ENCODE results near the gene ILRUN. TPM values are rescaled to one million over a fixed set of nuclear protein-coding genes. Genes with fewer than 3 reads are reported as not detected.
A peak's percentile ranks its signal among the peaks of the same experiment; 100 is the strongest.
"Not testable (repeated sequence)": the region's sequence is repeated elsewhere in the genome, so short reads cannot be mapped to it uniquely, and the experiment has no call there.

ILRUN gene
- total RNA-seq, 1 experiment from 2014 or later, result 68.9 TPM

- TF ChIP-seq, protein P1, sequence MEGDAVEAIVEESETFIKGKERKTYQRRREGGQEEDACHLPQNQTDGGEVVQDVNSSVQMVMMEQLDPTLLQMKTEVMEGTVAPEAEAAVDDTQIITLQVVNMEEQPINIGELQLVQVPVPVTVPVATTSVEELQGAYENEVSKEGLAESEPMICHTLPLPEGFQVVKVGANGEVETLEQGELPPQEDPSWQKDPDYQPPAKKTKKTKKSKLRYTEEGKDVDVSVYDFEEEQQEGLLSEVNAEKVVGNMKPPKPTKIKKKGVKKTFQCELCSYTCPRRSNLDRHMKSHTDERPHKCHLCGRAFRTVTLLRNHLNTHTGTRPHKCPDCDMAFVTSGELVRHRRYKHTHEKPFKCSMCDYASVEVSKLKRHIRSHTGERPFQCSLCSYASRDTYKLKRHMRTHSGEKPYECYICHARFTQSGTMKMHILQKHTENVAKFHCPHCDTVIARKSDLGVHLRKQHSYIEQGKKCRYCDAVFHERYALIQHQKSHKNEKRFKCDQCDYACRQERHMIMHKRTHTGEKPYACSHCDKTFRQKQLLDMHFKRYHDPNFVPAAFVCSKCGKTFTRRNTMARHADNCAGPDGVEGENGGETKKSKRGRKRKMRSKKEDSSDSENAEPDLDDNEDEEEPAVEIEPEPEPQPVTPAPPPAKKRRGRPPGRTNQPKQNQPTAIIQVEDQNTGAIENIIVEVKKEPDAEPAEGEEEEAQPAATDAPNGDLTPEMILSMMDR (conservative IDR thresholded peaks at IDR 0.05), result no peak
- no peak for TF ChIP-seq EZH2 (IDR thresholded peaks at IDR 0.05; ENCODE audit: low read depth)
- H2AFZ ChIP-seq, result no peak overlapping the region
- no peak for DNase-seq
- no peak overlapping the region for H3K4me2 ChIP-seq
- no TSS peak for BruUV-seq (replicated peaks)
- no peaks in the 10 kb centered on the region for H3K9me3 ChIP-seq (ENCODE audit: insufficient read depth, low read depth)
- H3K27ac ChIP-seq, result no peak overlapping the region
- peaks cover 76% of the 10 kb centered on the region for H3K79me2 ChIP-seq (ENCODE audit: low read depth)
- H3K4me3 ChIP-seq, result no peak overlapping the region
- H3K36me3 ChIP-seq (ENCODE audit: low read depth), result no peaks in the 10 kb centered on the region
- intact Hi-C loops (cut with micrococcal nuclease; ENCODE audit: unreplicated experiment), result no loop called here
- ChIA-PET CTCF (no interaction called here), POLR2A (ENCODE audit: unreplicated experiment) (interaction anchor here (0.6 kb wide), 2 partner anchors 10 to 417 kb away, joined by 5 to 7 read pairs; partner anchors contain the start of gene HMGA1)
- no peaks in the 10 kb centered on the region for H3K9me2 ChIP-seq (ENCODE audit: insufficient read depth)
- H4K20me1 ChIP-seq (ENCODE audit: insufficient read depth), result no peaks in the 10 kb centered on the region
- no peaks in the 10 kb centered on the region for H3K27me3 ChIP-seq (ENCODE audit: insufficient read depth, low read depth)
- H3F3A ChIP-seq (ENCODE audit: insufficient read depth, low read depth), result peaks cover 39% of the 10 kb centered on the region
- peaks cover 52% of the 10 kb centered on the region for H3K4me1 ChIP-seq (replicated peaks; ENCODE audit: insufficient read depth)
Observed at GRCh38 chr6:34654061-34654710, 42.4 kb downstream of the ILRUN start.

- peaks cover 76% of the 10 kb centered on the region for H3K79me2 ChIP-seq (ENCODE audit: low read depth)
- H3K36me3 ChIP-seq (ENCODE audit: low read depth), result no peaks in the 10 kb centered on the region
- peaks cover 26% of the 10 kb centered on the region for H3F3A ChIP-seq (ENCODE audit: insufficient read depth, low read depth)
- H3K27ac ChIP-seq, result peak overlapping the region; percentile 49
- no peaks in the 10 kb centered on the region for H3K9me3 ChIP-seq (ENCODE audit: insufficient read depth, low read depth)
- no TSS peak for BruUV-seq (replicated peaks)
- no peak for TF ChIP-seq EZH2 (IDR thresholded peaks at IDR 0.05; ENCODE audit: low read depth)
- TF ChIP-seq, protein P1 (conservative IDR thresholded peaks at IDR 0.05), result no peak
- H3K27me3 ChIP-seq (ENCODE audit: insufficient read depth, low read depth), result no peaks in the 10 kb centered on the region
- H3K9me2 ChIP-seq (ENCODE audit: insufficient read depth), result no peaks in the 10 kb centered on the region
- CTCF ChIA-PET, result no interaction called here
- intact Hi-C loops (cut with micrococcal nuclease; ENCODE audit: unreplicated experiment), result no loop called here
- no peaks in the 10 kb centered on the region; the same call in 1 of the 2 replicates for H4K20me1 ChIP-seq (ENCODE audit: insufficient read depth)
- H3K4me2 ChIP-seq, result peak overlapping the region; percentile 48
- no peak overlapping the region for H3K4me3 ChIP-seq
- H3K4me1 ChIP-seq (replicated peaks; ENCODE audit: insufficient read depth), result peaks cover 34% of the 10 kb centered on the region
- no peak overlapping the region for H2AFZ ChIP-seq
- DNase-seq, result peak in 1 of 2 experiments; percentile 51
- POLR2A ChIA-PET (ENCODE audit: unreplicated experiment), result no interaction called here
Observed at GRCh38 chr6:34652263-34652662, 44.3 kb downstream of the ILRUN start.

DNA sequence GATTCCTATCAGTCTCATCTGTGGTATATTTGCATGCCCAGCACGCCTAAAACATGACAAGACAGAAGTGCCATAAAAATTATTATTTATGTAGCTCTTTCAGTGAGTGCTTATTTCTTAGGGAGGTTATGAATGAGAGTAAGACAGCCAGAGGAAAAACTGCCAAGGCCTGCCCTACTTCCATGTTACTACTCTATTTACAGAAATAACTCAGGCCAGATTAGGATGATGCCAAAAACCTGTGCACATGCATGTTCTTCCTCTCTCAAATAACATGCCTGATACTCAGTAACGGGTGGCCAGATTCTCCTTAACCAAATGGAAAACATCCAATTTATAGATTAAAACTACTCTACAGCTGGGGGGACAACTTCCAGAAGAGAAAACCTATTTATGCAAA lies 45.7 kb downstream of the ILRUN start:
- H3K79me2 ChIP-seq (ENCODE audit: low read depth), result peaks cover 69% of the 10 kb centered on the region
- TF ChIP-seq, protein P1 (conservative IDR thresholded peaks at IDR 0.05), result no peak
- no peak for TF ChIP-seq EZH2 (IDR thresholded peaks at IDR 0.05; ENCODE audit: low read depth)
- intact Hi-C loops (cut with micrococcal nuclease; ENCODE audit: unreplicated experiment), result no loop called here
- no peak overlapping the region for H3K4me2 ChIP-seq
- H3K27me3 ChIP-seq (ENCODE audit: insufficient read depth, low read depth), result no peaks in the 10 kb centered on the region
- ChIA-PET CTCF (no interaction called here), POLR2A (ENCODE audit: unreplicated experiment) (no interaction called here)
- DNase-seq, result no peak
- H3K4me1 ChIP-seq (replicated peaks; ENCODE audit: insufficient read depth), result peaks cover 19% of the 10 kb centered on the region
- BruUV-seq (replicated peaks), result no TSS peak
- no peaks in the 10 kb centered on the region; the same call in 1 of the 2 replicates for H4K20me1 ChIP-seq (ENCODE audit: insufficient read depth)
- no peaks in the 10 kb centered on the region for H3K9me2 ChIP-seq (ENCODE audit: insufficient read depth)
- peaks cover 12% of the 10 kb centered on the region for H3F3A ChIP-seq (ENCODE audit: insufficient read depth, low read depth)
- no peaks in the 10 kb centered on the region for H3K36me3 ChIP-seq (ENCODE audit: low read depth)
- no peak overlapping the region for H2AFZ ChIP-seq
- H3K9me3 ChIP-seq (ENCODE audit: insufficient read depth, low read depth), result no peaks in the 10 kb centered on the region
- no peak overlapping the region for H3K4me3 ChIP-seq
- H3K27ac ChIP-seq, result no peak overlapping the region

- DNase-seq; H3K9me2 ChIP-seq (ENCODE audit: insufficient read depth); H3K9me3 ChIP-seq (ENCODE audit: insufficient read depth, low read depth); CTCF ChIA-PET; H4K20me1 ChIP-seq (ENCODE audit: insufficient read depth); H3K4me2 ChIP-seq; H3K27ac ChIP-seq; H3K36me3 ChIP-seq (ENCODE audit: low read depth); POLR2A ChIA-PET (ENCODE audit: unreplicated experiment); H3K4me3 ChIP-seq; H3F3A ChIP-seq (ENCODE audit: insufficient read depth, low read depth); BruUV-seq (replicated peaks); H3K27me3 ChIP-seq (ENCODE audit: insufficient read depth, low read depth); H2AFZ ChIP-seq; intact Hi-C loops (cut with micrococcal nuclease; ENCODE audit: unreplicated experiment): not testable (repeated sequence)
- H3K79me2 ChIP-seq (ENCODE audit: low read depth), result peaks cover 64% of the 10 kb centered on the region
- peaks cover 19% of the 10 kb centered on the region for H3K4me1 ChIP-seq (replicated peaks; ENCODE audit: insufficient read depth)
Observed at GRCh38 chr6:34650232-34650631, 46.3 kb downstream of the ILRUN start.
